ENCODE data around the gene NRXN3. TPM values are rescaled to one million over a fixed set of nuclear protein-coding genes. Genes with fewer than 3 reads are reported as not detected.
"Not testable (repeated sequence)": the region's sequence is repeated elsewhere in the genome, so short reads cannot be mapped to it uniquely, and the experiment has no call there.

The NRXN3 gene
- total RNA-seq, 2 experiments from 2014 or later: not detected

DNA sequence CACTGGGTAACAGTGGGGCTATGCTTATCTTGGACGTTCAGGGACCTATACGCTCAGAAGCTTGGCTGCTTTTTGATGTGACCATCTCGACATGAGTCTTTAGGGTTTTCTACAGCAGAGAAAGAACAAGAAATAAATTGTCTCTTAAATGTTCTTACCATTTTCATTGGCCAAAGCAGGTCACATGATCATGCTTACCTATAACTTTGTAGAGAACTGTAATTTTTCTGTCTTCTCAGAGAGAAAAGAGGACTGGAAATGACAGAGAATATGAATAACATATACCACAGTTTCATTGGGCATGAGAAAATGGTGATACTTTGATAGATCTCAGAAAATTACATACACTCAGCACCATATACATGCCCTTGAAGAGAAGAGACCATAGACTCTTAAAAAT, 390.9 kb downstream of the NRXN3 start:
- Mint-ChIP-seq H3K4me1 (no peaks in the 10 kb centered on the region), H3K4me3 (no peak overlapping the region), H3K9me3 (ENCODE audit: low read depth) (no peaks in the 10 kb centered on the region), H3K27me3 (no peaks in the 10 kb centered on the region), H3K27ac (no peak overlapping the region), H3K36me3 (no peaks in the 10 kb centered on the region)
- no peak for DNase-seq
- ATAC-seq: no peak
- CTCF ChIA-PET: interaction anchor here (1.0 kb wide), 1 partner anchor 36 kb away, joined by 3 read pairs; no protein-coding TSS in a partner anchor

DNA sequence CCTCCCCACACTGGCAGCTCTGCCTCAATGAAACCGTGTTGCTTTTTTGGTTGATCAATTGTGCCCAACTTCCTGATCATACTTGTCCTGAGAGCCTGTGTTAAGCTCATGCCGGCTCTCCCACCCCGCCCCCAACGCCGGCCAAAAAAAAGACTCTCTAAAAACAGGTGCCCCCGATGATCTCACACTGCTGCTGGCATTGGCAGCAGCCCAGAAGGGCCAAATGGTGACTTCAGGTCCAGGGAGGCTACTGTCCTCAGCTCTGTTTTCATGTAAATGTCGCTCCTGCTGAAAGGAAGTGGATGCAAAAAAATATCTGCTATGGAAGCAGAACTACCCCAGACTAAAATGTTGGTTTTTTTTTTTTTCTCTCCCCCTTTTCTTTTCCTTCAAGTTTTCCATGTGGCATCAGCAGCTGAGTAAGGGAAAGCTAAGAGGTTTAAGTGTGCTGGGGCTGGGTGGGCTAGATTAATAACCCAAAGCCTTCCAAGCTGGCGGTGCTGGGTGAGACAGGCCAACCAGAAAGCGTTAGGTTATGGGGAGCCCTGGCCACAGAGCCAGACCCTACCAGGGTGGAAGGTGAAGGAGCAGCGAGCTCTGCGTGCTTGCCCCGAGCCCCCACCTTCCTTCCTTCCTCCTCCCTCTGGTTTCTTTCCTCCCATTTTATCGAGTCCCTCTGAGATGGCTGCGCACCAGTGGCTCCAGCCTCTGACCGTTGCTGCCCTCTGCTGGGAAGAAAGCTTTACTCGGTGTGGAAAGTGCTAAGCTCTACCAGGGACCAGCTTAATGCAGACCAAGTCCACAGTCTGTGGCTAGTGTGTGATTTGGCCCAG, 396.1 kb downstream of the NRXN3 start:
- CTCF ChIA-PET: interaction anchor here (0.6 to 2.7 kb wide), 10 partner anchors 8 to 720 kb away, joined by 3 to 19 read pairs (median 3); no protein-coding TSS in a partner anchor
- no peak overlapping the region for H3K27ac Mint-ChIP-seq
- DNase-seq: peak; percentile 72
- no peak overlapping the region for H3K4me3 Mint-ChIP-seq
- no peaks in the 10 kb centered on the region for H3K4me1 Mint-ChIP-seq
- no peaks in the 10 kb centered on the region for H3K27me3 Mint-ChIP-seq
- no peaks in the 10 kb centered on the region for H3K9me3 Mint-ChIP-seq (ENCODE audit: low read depth)
- H3K36me3 Mint-ChIP-seq: no peaks in the 10 kb centered on the region
- peak; percentile 66 for ATAC-seq

DNA sequence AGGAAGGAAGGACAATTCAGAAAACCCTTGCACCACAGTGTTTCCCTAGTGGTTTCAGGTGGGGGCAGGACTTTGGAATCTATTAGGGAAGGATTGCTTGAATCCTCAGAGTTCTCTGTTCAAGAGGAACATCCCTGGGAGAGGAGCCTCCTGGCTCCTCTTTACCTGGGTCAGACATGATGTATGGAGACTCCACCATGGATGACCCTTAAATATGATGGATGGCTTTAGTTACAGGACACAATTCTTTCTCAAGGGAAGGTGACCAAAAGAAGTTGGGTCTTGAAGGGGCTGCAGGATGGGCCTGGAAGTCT, 396.6 kb downstream of the NRXN3 start:
- Mint-ChIP-seq H3K27ac (no peak overlapping the region), H3K27me3 (no peaks in the 10 kb centered on the region), H3K4me1 (no peaks in the 10 kb centered on the region), H3K36me3 (no peaks in the 10 kb centered on the region), H3K9me3 (ENCODE audit: low read depth) (no peaks in the 10 kb centered on the region), H3K4me3 (no peak overlapping the region)
- no peak for DNase-seq
- no peak for ATAC-seq
- CTCF ChIA-PET: interaction anchor here (0.6 to 2.7 kb wide), 9 partner anchors 8 to 721 kb away, joined by 3 to 19 read pairs (median 3); no protein-coding TSS in a partner anchor

DNA sequence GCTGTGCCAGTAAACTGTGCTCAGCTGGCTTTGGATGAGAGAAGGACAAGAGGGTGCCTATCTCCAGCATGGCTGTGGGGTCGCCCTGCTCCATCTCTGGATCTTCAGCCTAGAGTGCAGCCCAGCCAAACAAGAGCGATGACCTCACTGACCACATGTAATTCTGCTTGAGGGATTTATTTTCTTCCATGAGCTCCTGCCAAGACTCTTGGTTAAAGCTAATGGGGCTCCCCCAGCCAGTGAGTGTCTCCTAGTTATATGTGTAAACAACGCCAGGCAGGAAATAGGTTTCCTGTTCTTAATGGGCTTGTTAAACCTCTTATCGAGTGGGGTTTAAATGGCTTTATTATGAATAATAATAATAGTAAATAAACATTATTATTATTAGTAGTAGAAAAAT, 397.2 kb downstream of the NRXN3 start:
- Mint-ChIP-seq H3K9me3 (ENCODE audit: low read depth) (no peaks in the 10 kb centered on the region), H3K27me3 (no peaks in the 10 kb centered on the region), H3K27ac (no peak overlapping the region), H3K36me3 (no peaks in the 10 kb centered on the region), H3K4me1 (no peaks in the 10 kb centered on the region), H3K4me3 (no peak overlapping the region)
- no peak for DNase-seq
- ATAC-seq: no peak
- CTCF ChIA-PET: interaction anchor here (1.3 to 2.7 kb wide), 4 partner anchors 12 to 705 kb away, joined by 3 to 19 read pairs (median 12); no protein-coding TSS in a partner anchor

DNA sequence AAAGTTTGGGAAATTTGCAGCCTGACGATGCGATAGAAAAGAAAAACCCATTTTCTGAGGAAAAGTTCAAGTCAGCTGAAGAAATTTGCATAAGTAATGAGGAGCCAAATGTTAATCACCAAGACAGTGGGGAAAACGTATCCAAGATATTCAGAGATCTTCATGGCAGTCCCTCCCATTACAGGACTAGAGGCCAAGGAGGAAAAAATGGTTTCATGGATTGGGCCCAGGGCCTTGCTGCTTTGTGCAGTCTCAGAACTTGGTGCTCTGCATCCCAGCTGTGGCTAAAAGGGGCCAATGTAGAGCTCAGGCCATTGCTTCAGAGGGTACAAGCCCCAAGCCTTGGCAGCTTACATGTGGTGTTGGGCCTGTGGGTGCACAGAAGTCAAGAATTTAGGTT, 403.6 kb downstream of the NRXN3 start:
- DNase-seq; H3K27me3 Mint-ChIP-seq; H3K27ac Mint-ChIP-seq; H3K9me3 Mint-ChIP-seq (ENCODE audit: low read depth); H3K4me3 Mint-ChIP-seq; ATAC-seq; H3K36me3 Mint-ChIP-seq; CTCF ChIA-PET; H3K4me1 Mint-ChIP-seq: not testable (repeated sequence)

DNA sequence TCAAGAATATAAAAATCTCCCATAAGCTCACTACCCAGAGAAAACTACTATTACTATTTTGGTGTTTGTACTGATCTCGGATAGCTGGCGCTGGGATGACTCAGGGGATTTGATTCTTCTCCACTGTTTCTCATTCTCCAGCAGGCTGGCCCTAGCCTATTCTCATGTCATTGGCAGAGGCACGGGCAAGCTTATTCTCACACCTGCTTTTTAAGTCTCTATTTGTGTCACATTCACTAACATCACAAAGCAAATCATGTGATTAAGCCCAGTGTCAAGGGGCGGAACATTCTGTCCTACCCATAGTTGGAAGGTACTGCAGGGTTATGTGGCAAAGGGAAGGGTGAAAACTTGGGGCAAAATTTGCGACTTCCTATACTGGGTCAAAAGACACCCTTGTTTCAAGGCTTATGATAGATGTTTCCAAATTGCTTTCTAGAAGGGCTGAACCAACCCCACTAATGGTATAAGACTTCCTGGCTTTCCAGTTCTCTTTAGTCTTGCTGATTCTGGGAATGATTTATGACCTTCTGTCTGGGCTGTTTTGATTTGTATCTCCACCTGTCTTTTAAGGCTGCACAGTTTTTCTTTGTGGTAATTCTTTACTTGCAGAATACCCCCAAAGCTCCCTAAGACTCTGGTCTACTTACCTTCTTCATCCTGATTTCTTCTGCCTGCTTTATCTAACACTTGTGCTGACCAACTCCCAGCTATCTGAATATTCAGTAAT, 406.4 kb downstream of the NRXN3 start:
- H3K4me1 Mint-ChIP-seq: no peaks in the 10 kb centered on the region
- no peak overlapping the region for H3K27ac Mint-ChIP-seq
- no peak overlapping the region for H3K4me3 Mint-ChIP-seq
- DNase-seq: no peak
- H3K27me3 Mint-ChIP-seq: no peaks in the 10 kb centered on the region
- H3K9me3 Mint-ChIP-seq (ENCODE audit: low read depth): peaks cover 8% of the 10 kb centered on the region
- CTCF ChIA-PET: no interaction called here
- ATAC-seq: no peak
- H3K36me3 Mint-ChIP-seq: no peaks in the 10 kb centered on the region

DNA sequence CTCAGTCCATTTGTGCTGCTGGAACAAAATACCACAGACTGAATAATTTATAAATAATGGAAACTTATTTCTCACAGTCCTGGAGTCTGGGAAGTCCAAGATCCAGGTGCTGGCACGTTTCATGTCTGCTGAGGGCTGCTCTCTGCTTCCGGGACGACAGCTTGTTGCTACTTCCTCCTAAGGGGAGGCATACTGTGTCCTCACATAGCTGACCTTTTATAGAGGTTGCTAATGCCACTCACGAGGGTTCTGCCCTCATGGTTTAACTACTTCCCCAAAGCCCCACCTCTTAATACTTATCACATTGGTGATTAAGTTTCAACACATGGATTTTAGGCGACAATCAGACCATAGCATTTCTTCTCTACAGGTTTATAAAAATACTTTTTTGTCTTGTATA, 411.1 kb downstream of the NRXN3 start:
- no peaks in the 10 kb centered on the region for H3K36me3 Mint-ChIP-seq
- no peaks in the 10 kb centered on the region for H3K9me3 Mint-ChIP-seq (ENCODE audit: low read depth)
- H3K4me3 Mint-ChIP-seq: no peak overlapping the region
- CTCF ChIA-PET: interaction anchor here (0.7 kb wide), 1 partner anchor 15 kb away, joined by 3 read pairs; no protein-coding TSS in a partner anchor
- no peaks in the 10 kb centered on the region for H3K4me1 Mint-ChIP-seq
- ATAC-seq (no peak), DNase-seq (no peak)
- H3K27ac Mint-ChIP-seq: no peak overlapping the region
- no peaks in the 10 kb centered on the region for H3K27me3 Mint-ChIP-seq

DNA sequence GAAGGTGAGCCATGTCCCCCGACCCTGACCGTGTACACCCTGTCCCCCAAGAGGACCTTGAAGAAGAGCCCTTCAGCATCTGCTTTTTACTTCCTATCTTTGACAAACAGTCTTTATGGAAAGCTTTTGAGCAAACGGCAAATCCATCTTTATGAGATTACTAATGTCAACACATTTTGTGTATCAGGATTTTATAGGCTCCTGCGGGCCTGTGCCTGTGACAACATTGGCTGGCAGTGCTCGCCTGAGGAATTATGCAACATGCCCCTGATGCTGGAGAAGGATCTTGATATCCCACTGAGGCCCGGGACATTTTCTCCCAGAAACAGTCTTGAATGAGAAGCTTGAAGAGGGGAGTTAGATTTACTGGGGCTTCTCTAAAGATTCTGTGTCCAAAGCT, 416.5 kb downstream of the NRXN3 start:
- DNase-seq (no peak), ATAC-seq (no peak)
- Mint-ChIP-seq H3K4me3 (no peak overlapping the region), H3K27me3 (no peaks in the 10 kb centered on the region), H3K36me3 (no peaks in the 10 kb centered on the region), H3K4me1 (no peaks in the 10 kb centered on the region), H3K27ac (no peak overlapping the region), H3K9me3 (ENCODE audit: low read depth) (no peaks in the 10 kb centered on the region)
- CTCF ChIA-PET: interaction anchor here (1.7 kb wide), 1 partner anchor 10 kb away, joined by 3 read pairs; no protein-coding TSS in a partner anchor

DNA sequence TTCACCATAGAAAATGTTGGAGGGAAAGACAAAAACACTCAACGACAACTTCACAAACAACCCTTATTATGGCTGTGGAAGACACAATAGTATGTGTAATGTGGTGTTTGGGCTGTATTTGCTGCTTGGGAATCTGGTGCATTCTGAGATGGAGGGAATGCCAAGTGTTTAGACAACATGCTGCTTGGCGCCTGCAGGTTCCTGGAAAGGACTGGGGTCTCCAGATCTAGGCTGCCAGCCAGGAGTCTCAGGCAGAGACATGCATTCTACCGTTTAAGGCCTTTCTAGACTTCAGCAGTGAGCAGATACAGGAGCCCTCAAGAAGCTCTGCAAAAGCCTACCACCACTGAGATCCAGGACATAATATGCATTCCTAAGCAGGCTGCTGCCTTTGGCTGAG, 418.7 kb downstream of the NRXN3 start:
- DNase-seq (no peak), ATAC-seq (no peak)
- Mint-ChIP-seq H3K4me1 (no peaks in the 10 kb centered on the region), H3K27ac (no peak overlapping the region), H3K9me3 (ENCODE audit: low read depth) (no peaks in the 10 kb centered on the region), H3K4me3 (no peak overlapping the region), H3K36me3 (no peaks in the 10 kb centered on the region), H3K27me3 (no peaks in the 10 kb centered on the region)
- CTCF ChIA-PET: no interaction called here

DNA sequence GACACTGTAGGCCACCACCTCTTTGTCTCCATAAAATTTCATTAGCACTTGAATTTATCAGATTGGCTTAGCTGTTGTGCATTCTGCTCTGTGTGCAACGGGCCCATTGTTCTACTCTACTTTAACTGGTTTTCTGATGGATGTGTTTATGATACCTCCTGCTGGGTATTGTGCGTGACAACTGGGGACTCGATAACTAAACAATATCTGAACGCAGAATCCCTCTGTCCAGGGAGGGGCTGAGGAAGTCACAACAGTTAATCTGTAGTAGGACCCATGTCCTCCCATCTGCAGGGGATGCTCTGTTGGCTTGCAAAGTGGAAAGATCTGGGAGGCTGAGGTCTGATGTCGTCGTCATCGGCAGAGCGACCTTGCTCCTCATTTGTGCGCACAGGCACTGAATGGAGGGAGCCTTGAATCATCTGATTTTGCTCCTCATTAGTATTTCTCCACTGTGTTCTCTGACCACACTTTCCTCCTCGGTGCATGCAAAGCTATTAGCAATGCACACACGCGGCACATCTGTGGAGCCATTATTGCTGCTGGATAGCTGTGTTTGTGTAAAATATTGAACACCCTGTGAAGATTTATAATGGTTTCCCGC, 422.5 kb downstream of the NRXN3 start:
- Mint-ChIP-seq H3K4me1 (no peaks in the 10 kb centered on the region), H3K27me3 (no peaks in the 10 kb centered on the region), H3K9me3 (ENCODE audit: low read depth) (no peaks in the 10 kb centered on the region), H3K36me3 (no peaks in the 10 kb centered on the region), H3K4me3 (no peak overlapping the region), H3K27ac (no peak overlapping the region)
- ATAC-seq (no peak), DNase-seq (no peak)
- CTCF ChIA-PET: no interaction called here

DNA sequence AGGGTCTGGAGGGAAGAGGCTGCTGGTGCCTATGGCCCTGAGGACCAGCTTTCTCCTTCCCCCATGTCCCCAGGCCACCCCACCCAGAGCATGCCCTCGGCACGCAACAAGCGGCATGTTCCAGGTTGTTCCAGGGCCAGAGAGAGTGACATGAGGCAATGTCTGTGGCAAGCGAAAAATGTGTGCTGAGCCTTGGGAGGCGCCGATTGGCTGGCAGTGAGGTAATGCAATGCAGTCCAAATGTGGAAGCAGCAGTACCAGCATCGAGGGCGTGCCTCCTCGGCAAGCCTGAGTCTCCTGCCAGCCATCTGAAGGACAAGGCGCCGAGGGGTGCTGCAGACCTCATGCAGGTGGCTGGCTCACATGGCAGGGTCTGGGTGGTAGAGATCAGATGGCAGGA, 423.8 kb downstream of the NRXN3 start:
- Mint-ChIP-seq H3K9me3 (ENCODE audit: low read depth) (no peaks in the 10 kb centered on the region), H3K27ac (no peak overlapping the region), H3K4me1 (no peaks in the 10 kb centered on the region), H3K27me3 (no peaks in the 10 kb centered on the region), H3K36me3 (no peaks in the 10 kb centered on the region), H3K4me3 (no peak overlapping the region)
- CTCF ChIA-PET: no interaction called here
- ATAC-seq (no peak), DNase-seq (no peak)

DNA sequence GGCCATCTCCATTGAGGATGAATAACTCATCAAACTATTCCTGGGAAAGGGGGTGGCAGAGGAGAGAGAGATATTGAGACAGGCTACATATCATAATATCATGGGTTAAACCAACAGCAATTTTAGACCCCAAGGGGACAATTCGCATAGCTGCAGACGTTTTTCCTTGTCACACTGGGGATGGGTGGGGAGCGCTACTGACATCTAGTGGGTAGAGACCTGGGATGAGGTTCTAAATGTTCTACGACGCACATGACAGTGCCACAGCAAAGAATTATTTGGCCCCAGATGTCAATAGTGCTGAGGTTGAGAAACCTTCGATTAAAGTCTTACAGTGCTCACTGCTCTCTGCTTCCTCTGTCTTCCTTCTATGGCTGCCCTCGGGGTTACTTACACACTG, 425.6 kb downstream of the NRXN3 start:
- H3K9me3 Mint-ChIP-seq (ENCODE audit: low read depth): no peaks in the 10 kb centered on the region
- H3K36me3 Mint-ChIP-seq: no peaks in the 10 kb centered on the region
- H3K27me3 Mint-ChIP-seq: no peaks in the 10 kb centered on the region
- no peak overlapping the region for H3K4me3 Mint-ChIP-seq
- no peak for ATAC-seq
- no peak overlapping the region for H3K27ac Mint-ChIP-seq
- no peaks in the 10 kb centered on the region for H3K4me1 Mint-ChIP-seq
- CTCF ChIA-PET: no interaction called here
- no peak for DNase-seq

DNA sequence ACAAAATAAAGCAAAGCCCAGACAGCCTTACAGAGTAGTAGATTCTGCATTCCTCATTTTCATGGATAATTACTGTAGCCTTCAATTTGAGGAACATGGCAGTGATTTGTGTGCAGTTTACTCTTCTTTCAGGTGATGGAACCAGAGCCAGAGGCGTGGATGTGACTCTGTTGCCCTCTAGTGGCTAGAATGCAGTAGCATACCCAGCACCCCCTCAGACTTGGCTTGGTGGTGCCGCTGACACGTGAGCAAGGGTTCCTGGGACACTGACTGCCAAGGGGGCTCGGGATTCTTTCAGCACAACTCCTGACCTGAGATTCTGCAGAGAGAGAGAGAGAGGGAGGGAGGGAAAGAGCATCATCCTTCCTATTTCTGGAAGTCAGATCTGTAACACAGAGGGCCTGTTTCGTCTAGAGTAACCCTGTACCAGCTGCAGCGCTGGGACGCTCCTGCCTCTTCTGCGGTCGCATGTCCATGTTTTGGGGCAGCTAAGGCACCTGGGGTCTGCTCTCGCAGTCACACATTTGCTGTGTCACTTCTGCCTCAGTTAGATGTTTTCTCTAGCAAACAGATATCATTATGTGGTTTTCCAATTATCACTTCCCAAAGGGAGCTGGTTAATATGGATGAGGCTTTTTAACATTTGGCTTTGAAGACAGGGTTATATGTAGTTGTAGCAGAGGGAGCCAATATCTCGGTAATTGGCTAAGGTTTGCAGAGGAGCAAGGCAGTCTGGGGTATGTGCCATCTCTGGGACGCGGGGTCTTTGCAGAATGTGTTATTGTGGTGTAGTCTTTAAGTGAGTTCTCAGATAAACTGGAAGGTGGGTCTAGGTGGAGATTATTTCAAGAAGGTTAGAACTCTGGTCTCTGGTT, 428.1 kb downstream of the NRXN3 start:
- Mint-ChIP-seq H3K4me3 (no peak overlapping the region), H3K36me3 (no peaks in the 10 kb centered on the region), H3K9me3 (ENCODE audit: low read depth) (no peaks in the 10 kb centered on the region), H3K27ac (no peak overlapping the region), H3K27me3 (peaks cover 2% of the 10 kb centered on the region), H3K4me1 (no peaks in the 10 kb centered on the region)
- ATAC-seq (peak; percentile 71), DNase-seq (peak; percentile 57)
- CTCF ChIA-PET: interaction anchor here (0.7 to 1.4 kb wide), 4 partner anchors 8 to 736 kb away, joined by 3 to 4 read pairs (median 3); no protein-coding TSS in a partner anchor

Data from activated CD8-positive, alpha-beta memory T cell treated with anti-CD3 and anti-CD28 coated beads, Interleukin-2, amount 10 ng/mL, durations not matched to agents 7 days and 5 days (primary cell).